ENCODE results near the gene ATL1. TPM values are rescaled to one million over a fixed set of nuclear protein-coding genes. Genes with fewer than 3 reads are reported as not detected.

The ATL1 gene
- total RNA-seq, 1 donor from 2014 or later = 4.2 TPM

- no peak overlapping the region for H3K4me3 ChIP-seq (ENCODE audit: low read depth, low read length)
- TF ChIP-seq CTCF (IDR thresholded peaks at IDR 0.05; ENCODE audit: insufficient read depth, low read length, poor library complexity, severe bottlenecking) = no peak
- no peaks in the 10 kb centered on the region for H3K36me3 ChIP-seq (ENCODE audit: control insufficient read depth, insufficient read depth, low read length)
- DNase-seq (ENCODE audit: low read depth) = no peak
- no peaks in the 10 kb centered on the region for H3K27me3 ChIP-seq (ENCODE audit: control insufficient read depth, insufficient read depth, low read length)
Measured at GRCh38 chr14:50670196-50670865, 110.4 kb downstream of the ATL1 start.

GRCh38 chr14:50670866-50671256, 110.9 kb downstream of the ATL1 start:
- Histone ChIP-seq H3K27me3 (ENCODE audit: control insufficient read depth, insufficient read depth, low read length) (no peaks in the 10 kb centered on the region), H3K36me3 (ENCODE audit: control insufficient read depth, insufficient read depth, low read length) (no peaks in the 10 kb centered on the region), H3K4me3 (ENCODE audit: low read depth, low read length) (no peak overlapping the region)
- no peak for TF ChIP-seq CTCF (IDR thresholded peaks at IDR 0.05; ENCODE audit: insufficient read depth, low read length, poor library complexity, severe bottlenecking)
- no peak for DNase-seq (ENCODE audit: low read depth)

GRCh38 chr14:50675597-50675996, 115.7 kb downstream of the ATL1 start:
- H3K36me3 ChIP-seq (ENCODE audit: control insufficient read depth, insufficient read depth, low read length) = no peaks in the 10 kb centered on the region
- H3K4me3 ChIP-seq (ENCODE audit: low read depth, low read length) = no peak overlapping the region
- no peaks in the 10 kb centered on the region for H3K27me3 ChIP-seq (ENCODE audit: control insufficient read depth, insufficient read depth, low read length)
- TF ChIP-seq CTCF (IDR thresholded peaks at IDR 0.05; ENCODE audit: insufficient read depth, low read length, poor library complexity, severe bottlenecking) = no peak
- DNase-seq (ENCODE audit: low read depth) = no peak

- Histone ChIP-seq H3K36me3 (ENCODE audit: control insufficient read depth, insufficient read depth, low read length) (no peaks in the 10 kb centered on the region), H3K27me3 (ENCODE audit: control insufficient read depth, insufficient read depth, low read length) (no peaks in the 10 kb centered on the region), H3K4me3 (ENCODE audit: low read depth, low read length) (no peak overlapping the region)
- no peak for DNase-seq (ENCODE audit: low read depth)
- TF ChIP-seq CTCF (IDR thresholded peaks at IDR 0.05; ENCODE audit: insufficient read depth, low read length, poor library complexity, severe bottlenecking) = no peak
Measured at GRCh38 chr14:50676814-50677516, 117.0 kb downstream of the ATL1 start.

- no peak for TF ChIP-seq CTCF (IDR thresholded peaks at IDR 0.05; ENCODE audit: insufficient read depth, low read length, poor library complexity, severe bottlenecking)
- Histone ChIP-seq H3K4me3 (ENCODE audit: low read depth, low read length) (no peak overlapping the region), H3K27me3 (ENCODE audit: control insufficient read depth, insufficient read depth, low read length) (no peaks in the 10 kb centered on the region), H3K36me3 (ENCODE audit: control insufficient read depth, insufficient read depth, low read length) (no peaks in the 10 kb centered on the region)
- no peak for DNase-seq (ENCODE audit: low read depth)
Measured at GRCh38 chr14:50677527-50678063, 117.7 kb downstream of the ATL1 start.
